ENCODE data around the gene MRPS10.
"Not testable (repeated sequence)": the region's sequence is repeated elsewhere in the genome, so short reads cannot be mapped to it uniquely, and the experiment has no call there.

The MRPS10 gene

DNA sequence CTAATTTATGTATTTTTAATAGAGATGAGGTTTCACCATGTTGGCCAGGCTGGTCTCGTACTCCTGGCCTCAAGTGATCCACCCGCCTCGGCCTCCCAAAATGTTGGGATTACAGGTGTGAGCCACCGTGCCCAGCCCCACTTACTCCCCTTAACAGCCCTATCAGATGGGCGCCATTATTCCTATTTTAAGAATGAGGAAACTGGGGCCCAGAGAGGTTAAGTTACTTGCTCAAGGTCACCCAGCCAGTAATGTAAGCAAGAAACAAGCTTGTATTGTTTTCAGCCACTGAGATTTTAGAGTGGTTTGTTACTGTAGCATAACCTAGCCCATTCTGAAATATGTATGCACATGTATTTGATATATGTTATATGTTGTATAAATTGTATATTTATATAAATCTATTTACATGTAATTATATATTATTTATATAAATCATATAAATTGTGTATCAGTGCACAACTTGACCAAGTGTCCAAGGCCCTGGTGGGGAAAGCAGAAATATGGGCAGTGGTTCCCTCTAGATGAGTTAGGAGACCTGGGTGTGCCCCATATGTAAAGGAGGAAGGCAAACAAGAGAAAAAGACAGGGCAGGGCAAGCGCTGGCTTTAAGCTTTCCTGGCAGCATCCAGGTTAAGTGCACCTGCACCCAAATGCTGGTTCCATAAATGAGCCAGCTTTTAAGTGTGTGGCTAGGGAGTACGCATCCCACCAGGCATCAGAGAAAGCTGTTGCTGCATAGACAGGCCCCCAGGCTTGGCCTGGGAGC, 45.7 kb downstream of the MRPS10 start:
- no peak for ATAC-seq
- TF ChIP-seq, protein P1, sequence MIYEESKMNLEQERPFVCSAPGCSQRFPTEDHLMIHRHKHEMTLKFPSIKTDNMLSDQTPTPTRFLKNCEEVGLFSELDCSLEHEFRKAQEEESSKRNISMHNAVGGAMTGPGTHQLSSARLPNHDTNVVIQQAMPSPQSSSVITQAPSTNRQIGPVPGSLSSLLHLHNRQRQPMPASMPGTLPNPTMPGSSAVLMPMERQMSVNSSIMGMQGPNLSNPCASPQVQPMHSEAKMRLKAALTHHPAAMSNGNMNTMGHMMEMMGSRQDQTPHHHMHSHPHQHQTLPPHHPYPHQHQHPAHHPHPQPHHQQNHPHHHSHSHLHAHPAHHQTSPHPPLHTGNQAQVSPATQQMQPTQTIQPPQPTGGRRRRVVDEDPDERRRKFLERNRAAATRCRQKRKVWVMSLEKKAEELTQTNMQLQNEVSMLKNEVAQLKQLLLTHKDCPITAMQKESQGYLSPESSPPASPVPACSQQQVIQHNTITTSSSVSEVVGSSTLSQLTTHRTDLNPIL (CRISPR knock-in tag; IDR thresholded peaks at IDR 0.05; ENCODE audit: low read depth): no peak
- TF ChIP-seq RARB (CRISPR knock-in tag; IDR thresholded peaks at IDR 0.05) (no peak), ARNTL (CRISPR knock-in tag; IDR thresholded peaks at IDR 0.05; ENCODE audit: borderline replicate concordance, low read depth) (no peak), ZNF70 (CRISPR knock-in tag; IDR thresholded peaks at IDR 0.05) (no peak), ISL1 (CRISPR knock-in tag; IDR thresholded peaks at IDR 0.05) (no peak), OSR1 (CRISPR knock-in tag; IDR thresholded peaks at IDR 0.05) (no peak), ZFP30 (CRISPR knock-in tag; IDR thresholded peaks at IDR 0.05) (no peak), TCF4 (CRISPR knock-in tag; IDR thresholded peaks at IDR 0.05; ENCODE audit: borderline replicate concordance) (no peak), ZNF565 (CRISPR knock-in tag; conservative IDR thresholded peaks at IDR 0.05; ENCODE audit: low read depth) (no peak), ZNF8 (CRISPR knock-in tag; IDR thresholded peaks at IDR 0.05) (no peak), ESRRG (CRISPR knock-in tag; IDR thresholded peaks at IDR 0.05) (no peak), ZFP3 (CRISPR knock-in tag; IDR thresholded peaks at IDR 0.05) (no peak), ZC3H10 (CRISPR knock-in tag; IDR thresholded peaks at IDR 0.05) (no peak), GLIS3 (CRISPR knock-in tag; IDR thresholded peaks at IDR 0.05) (no peak), SNAI2 (CRISPR knock-in tag; IDR thresholded peaks at IDR 0.05) (no peak)
- TF ChIP-seq, protein P2, sequence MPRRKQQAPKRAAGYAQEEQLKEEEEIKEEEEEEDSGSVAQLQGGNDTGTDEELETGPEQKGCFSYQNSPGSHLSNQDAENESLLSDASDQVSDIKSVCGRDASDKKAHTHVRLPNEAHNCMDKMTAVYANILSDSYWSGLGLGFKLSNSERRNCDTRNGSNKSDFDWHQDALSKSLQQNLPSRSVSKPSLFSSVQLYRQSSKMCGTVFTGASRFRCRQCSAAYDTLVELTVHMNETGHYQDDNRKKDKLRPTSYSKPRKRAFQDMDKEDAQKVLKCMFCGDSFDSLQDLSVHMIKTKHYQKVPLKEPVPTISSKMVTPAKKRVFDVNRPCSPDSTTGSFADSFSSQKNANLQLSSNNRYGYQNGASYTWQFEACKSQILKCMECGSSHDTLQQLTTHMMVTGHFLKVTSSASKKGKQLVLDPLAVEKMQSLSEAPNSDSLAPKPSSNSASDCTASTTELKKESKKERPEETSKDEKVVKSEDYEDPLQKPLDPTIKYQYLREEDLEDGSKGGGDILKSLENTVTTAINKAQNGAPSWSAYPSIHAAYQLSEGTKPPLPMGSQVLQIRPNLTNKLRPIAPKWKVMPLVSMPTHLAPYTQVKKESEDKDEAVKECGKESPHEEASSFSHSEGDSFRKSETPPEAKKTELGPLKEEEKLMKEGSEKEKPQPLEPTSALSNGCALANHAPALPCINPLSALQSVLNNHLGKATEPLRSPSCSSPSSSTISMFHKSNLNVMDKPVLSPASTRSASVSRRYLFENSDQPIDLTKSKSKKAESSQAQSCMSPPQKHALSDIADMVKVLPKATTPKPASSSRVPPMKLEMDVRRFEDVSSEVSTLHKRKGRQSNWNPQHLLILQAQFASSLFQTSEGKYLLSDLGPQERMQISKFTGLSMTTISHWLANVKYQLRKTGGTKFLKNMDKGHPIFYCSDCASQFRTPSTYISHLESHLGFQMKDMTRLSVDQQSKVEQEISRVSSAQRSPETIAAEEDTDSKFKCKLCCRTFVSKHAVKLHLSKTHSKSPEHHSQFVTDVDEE (CRISPR knock-in tag; IDR thresholded peaks at IDR 0.05): no peak
- TF ChIP-seq, protein P3, sequence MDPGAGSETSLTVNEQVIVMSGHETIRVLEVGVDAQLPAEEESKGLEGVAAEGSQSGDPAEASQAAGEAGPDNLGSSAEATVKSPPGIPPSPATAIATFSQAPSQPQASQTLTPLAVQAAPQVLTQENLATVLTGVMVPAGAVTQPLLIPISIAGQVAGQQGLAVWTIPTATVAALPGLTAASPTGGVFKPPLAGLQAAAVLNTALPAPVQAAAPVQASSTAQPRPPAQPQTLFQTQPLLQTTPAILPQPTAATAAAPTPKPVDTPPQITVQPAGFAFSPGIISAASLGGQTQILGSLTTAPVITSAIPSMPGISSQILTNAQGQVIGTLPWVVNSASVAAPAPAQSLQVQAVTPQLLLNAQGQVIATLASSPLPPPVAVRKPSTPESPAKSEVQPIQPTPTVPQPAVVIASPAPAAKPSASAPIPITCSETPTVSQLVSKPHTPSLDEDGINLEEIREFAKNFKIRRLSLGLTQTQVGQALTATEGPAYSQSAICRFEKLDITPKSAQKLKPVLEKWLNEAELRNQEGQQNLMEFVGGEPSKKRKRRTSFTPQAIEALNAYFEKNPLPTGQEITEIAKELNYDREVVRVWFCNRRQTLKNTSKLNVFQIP (CRISPR knock-in tag; IDR thresholded peaks at IDR 0.05; ENCODE audit: borderline replicate concordance, low read depth): no peak
- TF ChIP-seq, protein P4, sequence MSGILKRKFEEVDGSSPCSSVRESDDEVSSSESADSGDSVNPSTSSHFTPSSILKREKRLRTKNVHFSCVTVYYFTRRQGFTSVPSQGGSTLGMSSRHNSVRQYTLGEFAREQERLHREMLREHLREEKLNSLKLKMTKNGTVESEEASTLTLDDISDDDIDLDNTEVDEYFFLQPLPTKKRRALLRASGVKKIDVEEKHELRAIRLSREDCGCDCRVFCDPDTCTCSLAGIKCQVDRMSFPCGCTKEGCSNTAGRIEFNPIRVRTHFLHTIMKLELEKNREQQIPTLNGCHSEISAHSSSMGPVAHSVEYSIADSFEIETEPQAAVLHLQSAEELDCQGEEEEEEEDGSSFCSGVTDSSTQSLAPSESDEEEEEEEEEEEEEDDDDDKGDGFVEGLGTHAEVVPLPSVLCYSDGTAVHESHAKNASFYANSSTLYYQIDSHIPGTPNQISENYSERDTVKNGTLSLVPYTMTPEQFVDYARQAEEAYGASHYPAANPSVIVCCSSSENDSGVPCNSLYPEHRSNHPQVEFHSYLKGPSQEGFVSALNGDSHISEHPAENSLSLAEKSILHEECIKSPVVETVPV (CRISPR knock-in tag; IDR thresholded peaks at IDR 0.05): no peak
- TF ChIP-seq, protein P5, sequence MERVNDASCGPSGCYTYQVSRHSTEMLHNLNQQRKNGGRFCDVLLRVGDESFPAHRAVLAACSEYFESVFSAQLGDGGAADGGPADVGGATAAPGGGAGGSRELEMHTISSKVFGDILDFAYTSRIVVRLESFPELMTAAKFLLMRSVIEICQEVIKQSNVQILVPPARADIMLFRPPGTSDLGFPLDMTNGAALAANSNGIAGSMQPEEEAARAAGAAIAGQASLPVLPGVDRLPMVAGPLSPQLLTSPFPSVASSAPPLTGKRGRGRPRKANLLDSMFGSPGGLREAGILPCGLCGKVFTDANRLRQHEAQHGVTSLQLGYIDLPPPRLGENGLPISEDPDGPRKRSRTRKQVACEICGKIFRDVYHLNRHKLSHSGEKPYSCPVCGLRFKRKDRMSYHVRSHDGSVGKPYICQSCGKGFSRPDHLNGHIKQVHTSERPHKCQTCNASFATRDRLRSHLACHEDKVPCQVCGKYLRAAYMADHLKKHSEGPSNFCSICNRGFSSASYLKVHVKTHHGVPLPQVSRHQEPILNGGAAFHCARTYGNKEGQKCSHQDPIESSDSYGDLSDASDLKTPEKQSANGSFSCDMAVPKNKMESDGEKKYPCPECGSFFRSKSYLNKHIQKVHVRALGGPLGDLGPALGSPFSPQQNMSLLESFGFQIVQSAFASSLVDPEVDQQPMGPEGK (CRISPR knock-in tag; IDR thresholded peaks at IDR 0.05; ENCODE audit: borderline replicate concordance): no peak

DNA sequence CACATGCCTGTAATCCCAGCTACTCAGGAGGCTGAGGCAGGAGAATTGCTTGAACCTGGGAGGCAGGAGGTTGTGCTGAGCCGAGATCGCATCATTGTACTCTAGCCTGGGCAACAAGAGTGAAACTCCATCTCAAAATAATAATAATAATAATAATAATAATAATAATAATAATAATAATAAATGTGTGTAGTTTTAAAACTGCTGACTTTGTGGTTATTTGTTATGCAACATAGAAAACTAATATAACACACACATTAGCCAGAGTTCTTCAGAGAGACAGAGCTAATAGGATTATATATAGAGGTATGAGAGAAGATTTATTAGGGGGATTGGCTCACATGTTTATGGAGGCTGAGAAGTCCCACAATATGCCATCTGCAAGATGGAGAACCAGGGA, 47.9 kb downstream of the MRPS10 start:
- ATAC-seq: not testable (repeated sequence)

- no peak for ATAC-seq
- TF ChIP-seq ZNF8 (CRISPR knock-in tag; IDR thresholded peaks at IDR 0.05): no peak
Measured at GRCh38 chr6:42168650-42169049, 49.0 kb downstream of the MRPS10 start.

All from SK-N-SH treated with all-trans-retinoic acid at 6 μM for 48 hours (cell line).